Stimulated activated CD8-positive, alpha-beta memory T cell treated with anti-CD3 and anti-CD28 coated beads, Interleukin-7, amount 100 ng/mL, for 4 hours (primary cell): ENCODE results near the gene FBN1.

Experiments used
- DNase-seq, 2 donors: peaks; one replicate each; pipeline ENCODE4 v3.0.0-alpha.2; 2020; ENCODE audit warnings: low read depth in 2 of 2

FBN1 gene

DNA sequence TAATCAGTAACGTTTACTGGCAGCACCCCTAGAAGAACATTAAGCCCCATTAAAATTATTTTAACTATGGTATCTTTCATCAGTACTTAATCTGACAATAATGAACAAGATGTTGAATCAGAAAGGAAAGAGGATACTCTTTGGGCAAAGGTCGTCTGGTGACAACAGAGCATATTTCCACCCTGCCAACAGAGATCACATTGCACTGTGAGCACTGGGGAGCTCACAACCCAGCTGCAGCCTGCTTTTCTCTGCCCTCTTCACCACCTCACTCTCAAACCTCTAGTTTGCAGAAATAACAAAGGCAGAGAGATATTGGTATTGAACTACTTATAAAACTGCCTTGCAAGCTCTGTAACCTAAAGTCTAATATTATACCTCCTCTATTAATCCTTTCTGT is 130.0 kb downstream of the FBN1 start:
- no peak for DNase-seq

DNA sequence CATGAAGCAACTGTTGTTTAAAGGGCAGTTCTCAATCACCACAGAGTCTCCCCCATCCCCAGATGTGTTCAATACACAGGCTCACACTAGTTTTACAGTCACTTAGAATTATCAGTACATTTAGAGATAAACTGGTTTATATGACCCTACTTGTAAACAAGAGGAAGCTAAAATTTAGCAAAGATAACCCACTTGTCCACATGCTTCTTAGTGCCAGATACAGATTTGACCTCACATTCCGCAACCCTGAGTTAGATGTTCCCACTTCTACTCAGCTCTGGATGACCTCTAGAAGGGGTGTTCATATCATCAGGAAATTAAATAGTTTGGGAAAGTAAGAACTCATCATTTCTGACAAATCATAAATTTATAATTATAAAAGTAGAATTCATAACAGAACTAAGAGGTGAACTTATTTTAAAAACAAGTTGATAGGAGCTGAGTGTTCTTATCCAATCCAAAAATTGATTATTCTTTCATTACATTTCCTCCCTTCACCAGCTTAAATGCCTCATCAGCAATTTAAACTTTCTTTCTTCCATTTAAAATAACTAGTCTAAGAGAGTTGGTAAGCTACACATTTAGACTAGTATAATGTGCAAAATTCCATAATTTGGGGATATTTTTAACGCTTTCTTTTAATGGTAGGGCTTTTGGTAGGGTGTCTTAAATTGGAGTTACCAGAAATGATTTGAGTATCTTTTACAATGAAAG is 131.2 kb downstream of the FBN1 start:
- DNase-seq, result no peak

- DNase-seq, result no peak
Observed at GRCh38 chr15:48510976-48511375, 134.5 kb downstream of the FBN1 start.

- peak in 1 of 2 donors; percentile 3 for DNase-seq
Observed at GRCh38 chr15:48507416-48508065, 138.0 kb downstream of the FBN1 start.

- no peak for DNase-seq
Observed at GRCh38 chr15:48505067-48505466, 140.4 kb downstream of the FBN1 start.

- no peak for DNase-seq
Observed at GRCh38 chr15:48501208-48501607, 144.3 kb downstream of the FBN1 start.

- DNase-seq, result no peak
Observed at GRCh38 chr15:48500595-48500994, 144.9 kb downstream of the FBN1 start.

DNA sequence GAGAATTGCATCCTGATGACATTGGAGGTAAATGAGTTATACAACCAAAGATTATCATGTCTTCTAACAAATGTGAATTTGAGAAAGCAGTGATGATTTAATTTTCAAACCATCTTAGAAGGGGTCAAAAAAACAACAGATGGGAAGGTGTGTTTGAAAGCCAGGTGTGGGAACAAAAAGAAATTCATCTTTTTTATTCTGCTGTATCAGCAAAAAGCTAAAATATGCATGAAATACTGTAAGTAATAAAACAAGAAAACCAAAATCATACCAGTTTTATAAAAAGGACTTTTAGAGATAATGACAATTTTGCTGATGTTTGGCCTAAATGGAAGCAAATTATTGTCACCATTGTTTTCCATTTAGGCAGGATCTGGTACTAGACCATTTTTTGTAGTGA is 145.5 kb downstream of the FBN1 start:
- no peak for DNase-seq

- DNase-seq, result no peak
Observed at GRCh38 chr15:48498828-48499227, 146.7 kb downstream of the FBN1 start.

DNA sequence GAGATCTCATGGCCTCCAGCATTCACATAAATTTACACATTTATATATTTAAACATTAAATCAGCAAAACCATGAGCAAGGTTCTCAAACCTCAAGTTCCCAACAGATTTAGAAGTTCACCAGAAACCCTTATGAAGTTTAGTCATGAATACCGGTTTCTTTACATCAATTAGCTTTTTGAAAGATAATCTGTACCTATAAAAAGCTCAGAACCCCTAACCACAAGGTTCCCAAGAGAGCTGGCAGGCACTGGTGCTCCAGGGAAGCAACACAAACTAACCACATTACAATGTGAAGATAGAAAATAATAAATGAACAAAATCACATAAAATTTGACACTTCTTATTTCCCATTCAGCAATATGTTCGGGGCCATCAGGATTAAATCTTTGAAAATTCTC is 150.9 kb downstream of the FBN1 start:
- no peak for DNase-seq

DNA sequence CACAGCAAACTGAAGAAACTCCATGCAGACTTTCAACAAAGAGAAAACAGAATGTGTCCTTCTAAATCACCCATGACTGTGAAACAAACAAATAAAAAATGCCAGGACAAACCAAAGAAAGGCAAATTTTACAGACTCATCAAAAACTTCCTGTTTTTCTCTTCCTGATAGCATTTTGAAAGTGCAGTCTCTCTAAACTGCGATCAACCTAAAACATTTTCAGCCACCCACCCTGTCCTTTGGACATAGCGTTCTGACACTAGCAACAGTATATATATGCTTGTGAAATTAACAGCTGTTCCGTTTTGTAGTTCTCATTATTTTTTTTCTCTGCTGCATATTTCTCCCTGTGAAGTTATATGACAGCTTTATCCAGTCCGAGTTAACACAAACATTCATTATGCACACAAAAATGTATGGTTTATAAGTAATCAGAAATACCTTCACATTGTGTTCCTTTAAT is 151.7 kb downstream of the FBN1 start:
- no peak for DNase-seq

GRCh38 chr15:48493084-48493762 is 152.3 kb downstream of the FBN1 start:
- no peak for DNase-seq

- DNase-seq, result no peak
Observed at GRCh38 chr15:48486228-48486627, 159.3 kb downstream of the FBN1 start.

DNA sequence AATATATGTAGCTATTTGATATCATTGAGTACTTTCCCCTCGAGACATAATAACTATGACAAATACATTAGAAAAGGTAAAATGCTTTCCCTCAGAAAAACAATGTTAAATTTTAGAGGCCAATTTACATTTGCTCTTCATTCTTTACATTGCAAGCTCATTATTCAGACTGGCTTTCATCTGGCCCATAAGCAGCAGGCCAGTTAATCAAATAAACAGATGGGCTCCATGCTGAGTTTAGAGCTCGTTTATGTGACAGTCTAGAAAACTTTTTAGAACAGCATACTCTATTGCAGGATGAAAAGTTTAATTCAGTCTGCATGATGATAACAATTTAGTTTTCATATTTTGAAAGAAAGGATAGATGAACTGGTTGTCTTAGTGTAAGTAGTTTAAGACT is 163.7 kb downstream of the FBN1 start:
- DNase-seq, result no peak

DNA sequence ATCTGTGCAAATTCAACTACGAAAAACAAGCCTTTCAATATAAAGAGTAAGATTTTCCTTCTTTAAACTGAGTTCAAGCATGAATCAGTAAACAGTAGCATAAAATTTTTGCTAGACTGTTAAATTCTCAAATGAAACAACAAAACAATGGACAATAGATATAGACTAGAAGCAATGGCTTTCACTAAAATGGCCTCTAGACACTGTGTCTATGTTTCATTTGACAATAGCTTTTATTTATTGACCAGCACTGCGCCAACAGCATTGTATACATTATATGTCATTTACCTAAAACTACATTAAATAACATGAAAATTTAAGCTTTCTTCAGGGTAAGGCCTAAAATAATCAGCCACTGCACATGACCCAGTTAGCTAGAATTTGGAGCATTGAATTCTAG is 165.8 kb downstream of the FBN1 start:
- DNase-seq, result no peak

DNA sequence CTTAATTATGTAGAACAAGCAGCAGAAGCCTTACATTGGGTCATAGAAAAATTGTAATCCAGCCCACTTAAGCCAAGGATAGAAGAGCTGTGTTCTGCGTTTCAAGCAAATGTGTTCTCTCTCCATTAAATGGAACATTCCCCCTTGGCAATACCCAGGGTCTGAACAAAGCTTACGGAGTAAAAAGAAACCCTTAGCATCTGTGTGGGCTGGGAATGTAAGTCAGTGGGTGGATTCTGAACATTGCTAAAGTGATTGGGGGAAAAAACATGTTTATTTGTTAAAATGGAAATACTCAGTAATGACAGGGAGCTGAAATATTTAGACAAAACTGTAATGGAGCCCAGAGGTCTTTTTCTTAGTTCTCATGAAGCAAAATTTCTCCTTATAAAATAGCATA is 166.9 kb downstream of the FBN1 start:
- no peak for DNase-seq

DNA sequence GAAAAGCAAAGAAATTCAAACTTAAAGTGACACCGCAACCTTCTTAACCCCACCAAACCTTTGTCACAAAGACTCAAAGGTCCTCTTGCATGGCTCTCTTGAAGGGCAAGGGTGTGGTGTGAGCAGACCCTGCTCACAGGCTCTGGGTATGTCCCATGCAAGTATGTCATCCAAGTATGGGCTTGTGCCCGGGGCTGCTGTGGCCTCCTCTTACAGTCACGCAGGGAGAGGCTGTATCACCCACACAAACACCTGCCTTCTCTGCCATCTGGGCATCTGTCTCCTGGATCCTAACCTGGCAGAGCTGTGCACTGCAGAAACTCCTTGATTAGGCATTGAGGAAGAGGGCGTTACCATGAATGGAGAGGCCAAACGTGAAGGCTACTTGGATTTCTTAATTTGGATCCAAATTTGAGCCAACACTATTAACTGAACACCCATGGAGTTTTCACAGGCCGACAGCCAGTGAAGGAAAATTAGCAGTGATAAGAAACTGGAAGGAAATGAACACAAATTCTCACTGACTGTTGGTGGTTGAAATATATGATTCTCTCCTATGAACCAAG is 167.6 kb downstream of the FBN1 start:
- no peak for DNase-seq

DNA sequence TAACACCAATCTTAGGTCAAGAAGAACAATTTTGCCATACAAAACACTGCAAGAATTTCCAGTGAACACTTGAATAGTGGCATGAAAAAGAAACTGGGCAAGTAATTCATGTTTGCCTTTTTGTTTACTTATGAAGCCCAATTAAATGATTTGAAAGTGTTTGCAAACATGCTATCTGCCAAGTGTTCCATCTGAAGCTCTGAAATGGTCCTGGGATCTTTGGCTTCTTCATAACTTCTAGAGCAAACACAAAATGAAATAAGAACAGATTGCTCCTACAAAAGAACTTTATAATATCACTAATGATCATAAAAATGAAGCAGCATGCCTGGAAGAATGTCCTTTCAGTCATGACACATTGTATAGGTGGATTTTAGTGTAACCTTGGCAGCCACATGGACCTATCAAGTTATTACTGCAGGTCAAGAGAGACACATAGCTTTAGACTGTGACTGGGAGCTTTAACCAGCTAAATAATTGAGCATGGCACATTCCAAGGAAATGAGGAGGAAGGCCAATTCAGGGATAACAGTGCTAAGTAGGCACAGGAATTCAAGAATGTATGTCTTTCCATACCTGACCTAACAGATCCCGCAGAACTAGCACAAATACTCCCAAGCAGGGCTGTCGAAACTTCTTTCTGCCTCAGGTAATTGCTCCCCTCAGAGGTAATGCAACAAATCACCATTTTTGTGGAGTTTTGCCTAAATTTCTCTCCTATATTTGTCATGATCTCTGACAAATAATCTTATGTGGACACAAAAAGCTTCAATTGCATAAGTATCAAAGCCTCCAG is 169.7 kb downstream of the FBN1 start:
- no peak for DNase-seq

GRCh38 chr15:48473667-48474066 is 171.8 kb downstream of the FBN1 start:
- DNase-seq, result no peak

GRCh38 chr15:48472756-48473155 is 172.8 kb downstream of the FBN1 start:
- no peak for DNase-seq

DNA sequence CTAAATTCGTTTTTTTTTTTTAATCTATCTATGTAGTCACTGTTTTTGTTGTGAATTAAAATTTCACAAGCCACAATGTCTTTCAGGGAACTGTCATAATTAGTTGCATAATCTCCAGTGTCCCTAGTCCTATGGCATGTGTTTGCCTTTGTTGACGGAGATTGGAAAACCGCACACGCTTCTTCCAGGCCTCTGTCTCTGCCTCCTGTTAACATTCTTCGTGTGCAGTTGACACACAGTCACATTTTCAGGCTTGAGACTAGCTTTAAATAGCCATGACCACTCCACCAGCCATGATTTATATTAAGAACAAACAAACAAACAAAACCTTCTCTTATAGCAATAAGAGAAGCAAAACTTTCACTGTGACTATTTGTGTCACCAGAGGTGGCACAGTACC is 174.4 kb downstream of the FBN1 start:
- no peak for DNase-seq

GRCh38 chr15:48470096-48470495 is 175.4 kb downstream of the FBN1 start:
- no peak for DNase-seq
